ENCODE results near the gene TTLL4. TPM values are rescaled to one million over a fixed set of nuclear protein-coding genes. Genes with fewer than 3 reads are reported as not detected.

The TTLL4 gene
- total RNA-seq, 2 donors from 2014 or later = 96.5 to 99.0 TPM

DNA sequence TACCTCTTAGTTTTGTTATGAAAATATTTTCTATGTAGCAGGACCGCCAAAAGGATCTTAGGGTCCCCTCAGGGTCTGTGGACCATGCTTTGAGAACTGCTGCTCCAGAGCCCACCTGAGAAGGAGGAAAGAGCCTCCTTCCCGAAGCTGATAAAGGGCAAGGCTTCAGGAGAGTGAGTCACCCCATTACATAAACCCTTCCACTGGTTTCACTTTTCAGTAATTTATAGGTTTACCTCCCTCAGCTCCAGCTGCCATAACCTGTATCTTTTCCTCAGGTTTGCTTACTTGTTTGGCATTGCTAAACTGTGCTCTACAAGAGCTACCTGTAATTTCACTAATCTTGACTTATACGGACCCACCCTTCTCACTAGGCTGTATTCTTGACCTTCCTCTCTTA is 6.6 kb downstream of the TTLL4 start:
- peaks cover 37% of the 10 kb centered on the region for H3K36me3 Mint-ChIP-seq (ENCODE audit: low read depth)
- Histone ChIP-seq H3K9ac (ENCODE audit: extremely low read depth, low read length, poor library complexity, severe bottlenecking) (no peak overlapping the region), H3K4me3 (ENCODE audit: low read length) (no peak overlapping the region), H3K36me3 (ENCODE audit: control insufficient read depth, insufficient read depth, low read length) (peaks cover 35% of the 10 kb centered on the region), H3K4me1 (ENCODE audit: control insufficient read depth, insufficient read depth, low read length) (peaks cover 5% of the 10 kb centered on the region), H3K27ac (ENCODE audit: low read depth, low read length) (no peak overlapping the region), H3K9me3 (ENCODE audit: control insufficient read depth, low read length) (no peaks in the 10 kb centered on the region), H3K27me3 (ENCODE audit: control insufficient read depth, insufficient read depth, low read length, poor library complexity, severe bottlenecking) (no peaks in the 10 kb centered on the region)
- no peak overlapping the region for H3K4me3 Mint-ChIP-seq
- peaks cover 22% of the 10 kb centered on the region for H3K4me1 Mint-ChIP-seq
- H3K27ac Mint-ChIP-seq = no peak overlapping the region
- no peaks in the 10 kb centered on the region for H3K27me3 Mint-ChIP-seq (ENCODE audit: insufficient read depth)
- 89 to 100% methylated on average over 1 to 3 of the region's 3 CpGs for WGBS, 2 experiments (ENCODE audit: insufficient coverage in 1 of 2, insufficient read length in 1 of 2)
- DNase-seq = no peak
- no peaks in the 10 kb centered on the region for H3K9me3 Mint-ChIP-seq
- TF ChIP-seq, protein P1, sequence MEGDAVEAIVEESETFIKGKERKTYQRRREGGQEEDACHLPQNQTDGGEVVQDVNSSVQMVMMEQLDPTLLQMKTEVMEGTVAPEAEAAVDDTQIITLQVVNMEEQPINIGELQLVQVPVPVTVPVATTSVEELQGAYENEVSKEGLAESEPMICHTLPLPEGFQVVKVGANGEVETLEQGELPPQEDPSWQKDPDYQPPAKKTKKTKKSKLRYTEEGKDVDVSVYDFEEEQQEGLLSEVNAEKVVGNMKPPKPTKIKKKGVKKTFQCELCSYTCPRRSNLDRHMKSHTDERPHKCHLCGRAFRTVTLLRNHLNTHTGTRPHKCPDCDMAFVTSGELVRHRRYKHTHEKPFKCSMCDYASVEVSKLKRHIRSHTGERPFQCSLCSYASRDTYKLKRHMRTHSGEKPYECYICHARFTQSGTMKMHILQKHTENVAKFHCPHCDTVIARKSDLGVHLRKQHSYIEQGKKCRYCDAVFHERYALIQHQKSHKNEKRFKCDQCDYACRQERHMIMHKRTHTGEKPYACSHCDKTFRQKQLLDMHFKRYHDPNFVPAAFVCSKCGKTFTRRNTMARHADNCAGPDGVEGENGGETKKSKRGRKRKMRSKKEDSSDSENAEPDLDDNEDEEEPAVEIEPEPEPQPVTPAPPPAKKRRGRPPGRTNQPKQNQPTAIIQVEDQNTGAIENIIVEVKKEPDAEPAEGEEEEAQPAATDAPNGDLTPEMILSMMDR (conservative IDR thresholded peaks at IDR 0.05) = no peak

DNA sequence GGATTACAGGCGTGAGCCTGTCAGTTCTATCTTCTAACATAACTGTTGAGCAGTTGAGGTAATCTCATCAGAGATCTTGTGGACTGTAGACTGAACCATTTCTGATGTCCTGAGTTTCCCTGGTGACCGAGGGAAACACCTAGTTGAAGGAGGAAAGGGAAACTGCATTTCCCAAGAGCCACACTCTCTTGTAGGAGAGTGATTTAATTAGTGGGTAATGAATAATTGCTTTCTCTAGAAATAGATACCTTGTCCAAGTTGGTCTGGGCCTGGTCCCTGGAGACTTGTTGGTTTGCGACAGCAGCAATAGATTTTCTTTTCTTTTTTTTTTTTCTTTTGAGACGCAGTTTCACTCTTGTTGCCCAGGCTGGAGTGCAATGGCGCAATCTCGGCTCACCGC is 7.4 kb downstream of the TTLL4 start:
- TF ChIP-seq, protein P1 (conservative IDR thresholded peaks at IDR 0.05) = no peak
- Mint-ChIP-seq H3K27me3 (ENCODE audit: insufficient read depth) (no peaks in the 10 kb centered on the region), H3K9me3 (no peaks in the 10 kb centered on the region), H3K36me3 (ENCODE audit: low read depth) (peaks cover 37% of the 10 kb centered on the region), H3K4me1 (peaks cover 30% of the 10 kb centered on the region), H3K27ac (no peak overlapping the region), H3K4me3 (no peak overlapping the region)
- Histone ChIP-seq H3K27me3 (ENCODE audit: control insufficient read depth, insufficient read depth, low read length, poor library complexity, severe bottlenecking) (no peaks in the 10 kb centered on the region), H3K9me3 (ENCODE audit: control insufficient read depth, low read length) (no peaks in the 10 kb centered on the region), H3K9ac (ENCODE audit: extremely low read depth, low read length, poor library complexity, severe bottlenecking) (no peak overlapping the region), H3K4me1 (ENCODE audit: control insufficient read depth, insufficient read depth, low read length) (peaks cover 8% of the 10 kb centered on the region), H3K4me3 (ENCODE audit: low read length) (no peak overlapping the region), H3K36me3 (ENCODE audit: control insufficient read depth, insufficient read depth, low read length) (peaks cover 35% of the 10 kb centered on the region), H3K27ac (ENCODE audit: low read depth, low read length) (no peak overlapping the region)
- no peak for DNase-seq
- 87 to 93% methylated on average over 3 to 7 of the region's 7 CpGs for WGBS, 2 experiments (ENCODE audit: insufficient coverage in 1 of 2, insufficient read length in 1 of 2)

DNA sequence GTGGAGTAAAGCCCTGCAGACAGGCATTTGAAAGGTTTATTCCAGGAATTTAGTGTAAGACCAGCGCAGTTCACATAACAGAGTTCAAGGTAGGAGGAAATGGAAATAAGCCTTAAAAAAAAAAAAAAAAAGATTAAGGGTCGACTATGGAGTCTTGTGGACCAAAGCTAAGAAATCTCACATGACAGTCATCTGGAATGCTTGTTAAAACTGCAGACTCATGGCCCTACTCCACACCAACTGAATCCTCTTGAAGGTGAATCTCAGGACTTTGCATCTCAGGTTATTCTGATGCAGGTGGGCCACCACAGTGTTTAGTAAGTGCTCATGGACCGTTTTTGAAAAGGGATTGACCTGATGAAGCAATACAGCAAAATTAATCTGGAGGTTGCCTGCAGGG is 8.8 kb downstream of the TTLL4 start:
- Histone ChIP-seq H3K4me3 (ENCODE audit: low read length) (no peak overlapping the region), H3K27ac (ENCODE audit: low read depth, low read length) (no peak overlapping the region), H3K9ac (ENCODE audit: extremely low read depth, low read length, poor library complexity, severe bottlenecking) (no peak overlapping the region), H3K36me3 (ENCODE audit: control insufficient read depth, insufficient read depth, low read length) (peaks cover 24% of the 10 kb centered on the region), H3K4me1 (ENCODE audit: control insufficient read depth, insufficient read depth, low read length) (peaks cover 11% of the 10 kb centered on the region), H3K27me3 (ENCODE audit: control insufficient read depth, insufficient read depth, low read length, poor library complexity, severe bottlenecking) (no peaks in the 10 kb centered on the region), H3K9me3 (ENCODE audit: control insufficient read depth, low read length) (no peaks in the 10 kb centered on the region)
- WGBS, 2 experiments (ENCODE audit: insufficient coverage in 1 of 2, insufficient read length in 1 of 2) = 87% methylated on average over 3 of the region's 3 CpGs
- Mint-ChIP-seq H3K4me3 (no peak overlapping the region), H3K36me3 (ENCODE audit: low read depth) (peaks cover 37% of the 10 kb centered on the region), H3K27ac (peak overlapping the region; percentile 9), H3K27me3 (ENCODE audit: insufficient read depth) (no peaks in the 10 kb centered on the region), H3K9me3 (no peaks in the 10 kb centered on the region), H3K4me1 (peaks cover 36% of the 10 kb centered on the region)
- TF ChIP-seq, protein P1 (conservative IDR thresholded peaks at IDR 0.05) = no peak
- DNase-seq = no peak

All from endodermal cell (in vitro differentiated cells).